Liver (tissue), 9 donors: ENCODE data around the gene PDXK. TPM values are rescaled to one million over a fixed set of nuclear protein-coding genes. Genes with fewer than 3 reads are reported as not detected.

Experiments used
- DNase-seq: peaks from one replicate; pipeline ENCODE4 v3.0.0-alpha.2; 2017; ENCODE audit warnings: low spot score
- H3K27ac ChIP-seq, 2 donors: one replicate each; pipeline ENCODE4 v1.7.0; 2013; ENCODE audit warnings: inconsistent platforms in 2 of 2, low read length in 2 of 2, control low read depth in 1 of 2, low read depth in 1 of 2, mild to moderate bottlenecking in 1 of 2
- H3K27me3 ChIP-seq, 4 donors: one replicate each; pipeline versions ENCODE4 v1.6.1 to v1.7.0; 2013; ENCODE audit warnings: low read length in 3 of 4, inconsistent platforms in 1 of 4, mild to moderate bottlenecking in 1 of 4, moderate library complexity in 1 of 4; ENCODE audit not compliant: control insufficient read depth in 4 of 4, insufficient read depth in 4 of 4
- H3K36me3 ChIP-seq, 4 donors: one replicate each; pipeline versions ENCODE4 v1.6.1 to v1.7.0; 2013; ENCODE audit warnings: low read length in 3 of 4, mild to moderate bottlenecking in 3 of 4, low read depth in 1 of 4, moderate library complexity in 1 of 4; ENCODE audit not compliant: control insufficient read depth in 4 of 4, insufficient read depth in 3 of 4
- H3K4me1 ChIP-seq, 4 donors: one replicate each; pipeline versions ENCODE4 v1.6.1 to v1.7.0; 2013; ENCODE audit warnings: low read length in 3 of 4, mild to moderate bottlenecking in 3 of 4, moderate library complexity in 1 of 4; ENCODE audit not compliant: control insufficient read depth in 4 of 4, insufficient read depth in 4 of 4
- H3K4me3 ChIP-seq, 3 donors: one replicate each; pipeline versions ENCODE4 v1.6.1 to v1.7.0; 2013; ENCODE audit warnings: low read length in 3 of 3, control low read depth in 1 of 3, low read depth in 1 of 3, mild to moderate bottlenecking in 1 of 3
- H3K9ac ChIP-seq, 2 donors: one replicate each; pipeline ENCODE4 v1.7.0; 2013; ENCODE audit warnings: low read length in 2 of 2, mild to moderate bottlenecking in 2 of 2, moderate library complexity in 2 of 2, control low read depth in 1 of 2, low read depth in 1 of 2
- H3K9me3 ChIP-seq, 4 donors: one replicate each; pipeline versions ENCODE4 v1.6.1 to v1.7.0; 2013; ENCODE audit warnings: low read length in 3 of 4; ENCODE audit not compliant: control insufficient read depth in 4 of 4
- FOXA1 ChIP-seq: IDR thresholded peaks from 2 replicates; pipeline ENCODE4 v1.6.1; 2016; ENCODE audit warnings: antibody characterized with exemption
- GABPA ChIP-seq, 2 donors: IDR thresholded peaks in 1 of 2; conservative IDR thresholded peaks in 1 of 2; 2 replicates each; pipeline ENCODE4 v1.6.1; 2016; ENCODE audit warnings: antibody characterized with exemption in 2 of 2, mild to moderate bottlenecking in 1 of 2, moderate library complexity in 1 of 2
- HNF4A ChIP-seq, 2 donors: conservative IDR thresholded peaks; 2 replicates each; pipeline ENCODE4 v1.6.1; 2016; ENCODE audit warnings: antibody characterized with exemption in 2 of 2, mild to moderate bottlenecking in 2 of 2
- HNF4G ChIP-seq: IDR thresholded peaks from 2 replicates; pipeline ENCODE4 v1.6.1; 2016; ENCODE audit warnings: antibody characterized with exemption
- NR2F2 ChIP-seq: IDR thresholded peaks from 2 replicates; pipeline ENCODE4 v1.6.1; 2016; ENCODE audit warnings: antibody characterized with exemption
- RAD21 ChIP-seq, 2 donors: IDR thresholded peaks; 2 replicates each; pipeline ENCODE4 v1.6.1; 2016; ENCODE audit warnings: antibody characterized with exemption in 2 of 2, mild to moderate bottlenecking in 2 of 2
- TAF1 ChIP-seq: conservative IDR thresholded peaks from 2 replicates; pipeline ENCODE4 v1.6.1; 2016; ENCODE audit warnings: antibody characterized with exemption, mild to moderate bottlenecking
- YY1 ChIP-seq: IDR thresholded peaks from 2 replicates; pipeline ENCODE4 v1.6.1; 2016; ENCODE audit warnings: antibody characterized with exemption, mild to moderate bottlenecking
- WGBS: extraction: QIAGEN DNeasy Blood & Tissue Kit; methylation state at CpG from one replicate; pipeline ENCODE4 v1.1.7; 2013; 5-methylcytosine and 5-hydroxymethylcytosine counted together
- polyA plus RNA-seq, 2 donors: library from polyadenylated mRNA; stranded (reverse) in 1 of 2; unstranded in 1 of 2; fragments of 200-250 nt in 1 of 2; fragments of >200 nt in 1 of 2; fragmentation: Nextera tagmentation in 1 of 2; extraction: Ambion mirVana in 1 of 2; gene quantifications; one replicate each; pipeline versions ENCODE4 v1.2.1 to v1.2.3, GENCODE V29; 2013 to 2015
- total RNA-seq, 2 donors: library from RNA; depleted of rRNA; stranded (reverse); fragments of >200 nt; gene quantifications; one replicate each; pipeline ENCODE4 v1.2.3, GENCODE V29; 2014
- TF ChIP-seq, protein P1 (sequence below): IDR thresholded peaks from 2 replicates; pipeline ENCODE4 v1.6.1; 2016; ENCODE audit warnings: antibody characterized with exemption, mild to moderate bottlenecking
- TF ChIP-seq, protein P2 (sequence below): IDR thresholded peaks from 2 replicates; pipeline ENCODE4 v1.6.1; 2016; ENCODE audit warnings: antibody characterized with exemption
- TF ChIP-seq, protein P3 (sequence below): fragments of 150-350 bp; IDR thresholded peaks from 2 replicates; pipeline ENCODE4 v1.5.1; 2017; ENCODE audit warnings: improper control_type of control experiment, low read depth, low read length; ENCODE audit not compliant: missing input control
- TF ChIP-seq, protein P4 (sequence below): IDR thresholded peaks from 2 replicates; pipeline ENCODE4 v1.6.1; 2016; ENCODE audit warnings: antibody characterized with exemption
- donor health status: healthy.
- donor health status: healthy.
- donor health status: healthy.
- donor health status: healthy.
- donor health status: healthy.

PDXK gene
- total and polyA plus RNA-seq, 4 donors, result 20.5 to 104 (median 34.9) TPM

DNA sequence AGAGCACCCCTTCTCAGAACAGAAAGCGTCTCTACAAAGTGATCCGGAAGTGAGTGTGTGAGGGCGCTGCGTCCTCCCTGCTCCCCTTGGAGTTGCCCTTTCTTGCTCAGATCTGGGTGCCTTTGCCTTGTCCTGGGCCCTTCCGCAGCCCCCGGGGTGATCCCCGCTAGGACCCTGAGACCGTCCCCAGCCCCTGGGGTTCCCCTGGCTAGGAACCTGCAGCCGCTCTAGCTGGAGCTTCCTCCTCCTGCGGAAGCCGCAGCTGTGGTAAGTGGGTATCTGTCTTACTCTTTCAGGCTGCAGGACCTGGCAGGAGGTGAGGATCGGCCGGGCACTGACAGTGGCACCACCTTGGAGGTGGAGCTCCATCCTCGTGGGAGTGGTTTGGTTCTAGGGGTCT lies 81.6 kb downstream of the PDXK start:
- H3K4me3 ChIP-seq, result no peak overlapping the region
- 97% methylated on average over 14 of the region's 14 CpGs for WGBS
- DNase-seq, result no peak
- TF ChIP-seq GABPA (IDR thresholded peaks at IDR 0.05 in 1 of 2, conservative IDR thresholded peaks at IDR 0.05 in 1 of 2) (no peak), YY1 (no peak), TAF1 (no peak), HNF4A (conservative IDR thresholded peaks at IDR 0.05) (no peak), RAD21 (IDR thresholded peaks at IDR 0.05) (no peak)
- TF ChIP-seq, protein P1, sequence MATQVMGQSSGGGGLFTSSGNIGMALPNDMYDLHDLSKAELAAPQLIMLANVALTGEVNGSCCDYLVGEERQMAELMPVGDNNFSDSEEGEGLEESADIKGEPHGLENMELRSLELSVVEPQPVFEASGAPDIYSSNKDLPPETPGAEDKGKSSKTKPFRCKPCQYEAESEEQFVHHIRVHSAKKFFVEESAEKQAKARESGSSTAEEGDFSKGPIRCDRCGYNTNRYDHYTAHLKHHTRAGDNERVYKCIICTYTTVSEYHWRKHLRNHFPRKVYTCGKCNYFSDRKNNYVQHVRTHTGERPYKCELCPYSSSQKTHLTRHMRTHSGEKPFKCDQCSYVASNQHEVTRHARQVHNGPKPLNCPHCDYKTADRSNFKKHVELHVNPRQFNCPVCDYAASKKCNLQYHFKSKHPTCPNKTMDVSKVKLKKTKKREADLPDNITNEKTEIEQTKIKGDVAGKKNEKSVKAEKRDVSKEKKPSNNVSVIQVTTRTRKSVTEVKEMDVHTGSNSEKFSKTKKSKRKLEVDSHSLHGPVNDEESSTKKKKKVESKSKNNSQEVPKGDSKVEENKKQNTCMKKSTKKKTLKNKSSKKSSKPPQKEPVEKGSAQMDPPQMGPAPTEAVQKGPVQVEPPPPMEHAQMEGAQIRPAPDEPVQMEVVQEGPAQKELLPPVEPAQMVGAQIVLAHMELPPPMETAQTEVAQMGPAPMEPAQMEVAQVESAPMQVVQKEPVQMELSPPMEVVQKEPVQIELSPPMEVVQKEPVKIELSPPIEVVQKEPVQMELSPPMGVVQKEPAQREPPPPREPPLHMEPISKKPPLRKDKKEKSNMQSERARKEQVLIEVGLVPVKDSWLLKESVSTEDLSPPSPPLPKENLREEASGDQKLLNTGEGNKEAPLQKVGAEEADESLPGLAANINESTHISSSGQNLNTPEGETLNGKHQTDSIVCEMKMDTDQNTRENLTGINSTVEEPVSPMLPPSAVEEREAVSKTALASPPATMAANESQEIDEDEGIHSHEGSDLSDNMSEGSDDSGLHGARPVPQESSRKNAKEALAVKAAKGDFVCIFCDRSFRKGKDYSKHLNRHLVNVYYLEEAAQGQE, result no peak
- TF ChIP-seq, protein P2, sequence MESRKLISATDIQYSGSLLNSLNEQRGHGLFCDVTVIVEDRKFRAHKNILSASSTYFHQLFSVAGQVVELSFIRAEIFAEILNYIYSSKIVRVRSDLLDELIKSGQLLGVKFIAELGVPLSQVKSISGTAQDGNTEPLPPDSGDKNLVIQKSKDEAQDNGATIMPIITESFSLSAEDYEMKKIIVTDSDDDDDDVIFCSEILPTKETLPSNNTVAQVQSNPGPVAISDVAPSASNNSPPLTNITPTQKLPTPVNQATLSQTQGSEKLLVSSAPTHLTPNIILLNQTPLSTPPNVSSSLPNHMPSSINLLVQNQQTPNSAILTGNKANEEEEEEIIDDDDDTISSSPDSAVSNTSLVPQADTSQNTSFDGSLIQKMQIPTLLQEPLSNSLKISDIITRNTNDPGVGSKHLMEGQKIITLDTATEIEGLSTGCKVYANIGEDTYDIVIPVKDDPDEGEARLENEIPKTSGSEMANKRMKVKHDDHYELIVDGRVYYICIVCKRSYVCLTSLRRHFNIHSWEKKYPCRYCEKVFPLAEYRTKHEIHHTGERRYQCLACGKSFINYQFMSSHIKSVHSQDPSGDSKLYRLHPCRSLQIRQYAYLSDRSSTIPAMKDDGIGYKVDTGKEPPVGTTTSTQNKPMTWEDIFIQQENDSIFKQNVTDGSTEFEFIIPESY, result no peak
- no peaks in the 10 kb centered on the region for H3K27me3 ChIP-seq
- no peaks in the 10 kb centered on the region for H3K9me3 ChIP-seq
- H3K9ac ChIP-seq, result no peak overlapping the region
- H3K36me3 ChIP-seq, result peaks cover 12 to 80% (median 31%) of the 10 kb centered on the region in 4 donors
- H3K4me1 ChIP-seq, result no peaks in the 10 kb centered on the region
- no peak overlapping the region for H3K27ac ChIP-seq

DNA sequence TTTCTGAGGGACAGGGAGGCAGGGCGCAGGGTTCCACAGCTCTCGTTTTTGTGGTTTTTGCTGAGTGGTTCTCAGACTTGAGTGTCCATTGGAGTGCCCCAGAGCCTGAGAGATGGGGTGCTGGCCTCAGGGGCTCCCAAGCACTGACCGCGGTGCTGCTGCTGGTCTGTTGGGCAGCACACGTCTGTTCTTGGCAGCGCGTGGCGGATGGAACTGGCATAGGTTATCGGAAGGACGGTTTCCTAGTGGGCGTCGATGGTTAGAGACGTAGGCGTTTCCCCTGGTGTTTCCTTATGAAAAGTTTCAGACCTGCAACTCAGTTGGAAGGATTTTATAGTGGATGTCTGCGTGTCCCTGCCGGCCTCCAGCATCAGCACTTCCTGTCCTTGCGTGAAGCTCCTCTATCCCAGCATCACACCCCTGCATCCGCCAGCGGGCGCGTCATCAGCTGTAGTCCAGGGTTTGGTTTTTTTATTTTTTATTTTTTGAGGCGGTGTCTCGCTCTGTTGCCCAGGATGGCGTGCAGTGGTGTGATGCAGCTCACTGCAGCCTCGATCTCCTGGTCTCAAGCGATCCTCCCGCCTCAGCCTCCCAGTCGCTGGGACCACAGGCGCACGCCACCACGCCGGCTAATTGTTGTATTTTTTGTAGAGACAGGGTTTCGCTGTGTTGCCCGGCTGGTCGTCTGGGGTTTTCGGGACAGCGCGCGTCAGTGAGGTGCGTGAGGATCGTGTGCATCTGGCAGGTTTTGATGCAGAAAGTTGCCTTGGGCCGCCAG lies 82.3 kb downstream of the PDXK start:
- no peak for DNase-seq
- 97% methylated on average over 42 of the region's 42 CpGs for WGBS
- Histone ChIP-seq H3K27ac (no peak overlapping the region), H3K27me3 (no peaks in the 10 kb centered on the region), H3K9me3 (no peaks in the 10 kb centered on the region), H3K4me1 (no peaks in the 10 kb centered on the region), H3K4me3 (no peak overlapping the region), H3K36me3 (peaks cover 12 to 76% (median 31%) of the 10 kb centered on the region in 4 donors), H3K9ac (no peak overlapping the region)
- no peak for TF ChIP-seq FOXA1
- no peak for TF ChIP-seq TAF1
- TF ChIP-seq HNF4G, result no peak
- TF ChIP-seq NR2F2, result no peak
- TF ChIP-seq, protein P3, sequence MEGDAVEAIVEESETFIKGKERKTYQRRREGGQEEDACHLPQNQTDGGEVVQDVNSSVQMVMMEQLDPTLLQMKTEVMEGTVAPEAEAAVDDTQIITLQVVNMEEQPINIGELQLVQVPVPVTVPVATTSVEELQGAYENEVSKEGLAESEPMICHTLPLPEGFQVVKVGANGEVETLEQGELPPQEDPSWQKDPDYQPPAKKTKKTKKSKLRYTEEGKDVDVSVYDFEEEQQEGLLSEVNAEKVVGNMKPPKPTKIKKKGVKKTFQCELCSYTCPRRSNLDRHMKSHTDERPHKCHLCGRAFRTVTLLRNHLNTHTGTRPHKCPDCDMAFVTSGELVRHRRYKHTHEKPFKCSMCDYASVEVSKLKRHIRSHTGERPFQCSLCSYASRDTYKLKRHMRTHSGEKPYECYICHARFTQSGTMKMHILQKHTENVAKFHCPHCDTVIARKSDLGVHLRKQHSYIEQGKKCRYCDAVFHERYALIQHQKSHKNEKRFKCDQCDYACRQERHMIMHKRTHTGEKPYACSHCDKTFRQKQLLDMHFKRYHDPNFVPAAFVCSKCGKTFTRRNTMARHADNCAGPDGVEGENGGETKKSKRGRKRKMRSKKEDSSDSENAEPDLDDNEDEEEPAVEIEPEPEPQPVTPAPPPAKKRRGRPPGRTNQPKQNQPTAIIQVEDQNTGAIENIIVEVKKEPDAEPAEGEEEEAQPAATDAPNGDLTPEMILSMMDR, result no peak
- no peak for TF ChIP-seq YY1
- TF ChIP-seq GABPA (IDR thresholded peaks at IDR 0.05 in 1 of 2, conservative IDR thresholded peaks at IDR 0.05 in 1 of 2), result no peak
- TF ChIP-seq, protein P4, sequence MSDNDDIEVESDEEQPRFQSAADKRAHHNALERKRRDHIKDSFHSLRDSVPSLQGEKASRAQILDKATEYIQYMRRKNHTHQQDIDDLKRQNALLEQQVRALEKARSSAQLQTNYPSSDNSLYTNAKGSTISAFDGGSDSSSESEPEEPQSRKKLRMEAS, result no peak
